ENCODE data around the gene SWSAP1. TPM values are rescaled to one million over a fixed set of nuclear protein-coding genes. Genes with fewer than 3 reads are reported as not detected.

The SWSAP1 gene
- total RNA-seq, 1 experiment from 2014 or later, result 3.9 TPM

GRCh38 chr19:11387162-11388034, 12.9 kb downstream of the SWSAP1 start:
- H3K36me3 Mint-ChIP-seq (ENCODE audit: insufficient read depth, unreplicated experiment), result no peaks in the 10 kb centered on the region
- Histone ChIP-seq H3K4me3 (ENCODE audit: low read depth, low read length) (no peak overlapping the region), H3K9me3 (peaks cover 4% of the 10 kb centered on the region), H3K27me3 (replicated peaks; ENCODE audit: control insufficient read depth, insufficient read depth, low read length) (no peaks in the 10 kb centered on the region), H3K4me1 (0 out of 2 replicates have a peak, but pooled peaks cover 4% of the 10 kb centered on the region), H3K36me3 (ENCODE audit: control insufficient read depth, insufficient read depth, low read length) (no peaks in the 10 kb centered on the region; the same call in 1 of the 2 replicates)
- no TSS peak for BruUV-seq (replicated peaks)
- intact Hi-C loops (cut with micrococcal nuclease; ENCODE audit: unreplicated experiment), result no loop called here
- DNase-seq, result no peak
- POLR2A ChIA-PET, result no interaction called here
- no peaks in the 10 kb centered on the region for H3K4me1 Mint-ChIP-seq (ENCODE audit: low read depth, unreplicated experiment)
- CTCF ChIA-PET, result interaction anchor here (0.9 kb wide), 1 partner anchor 20 kb away, joined by 3 read pairs; no protein-coding TSS in a partner anchor
- TF ChIP-seq CTCF (IDR thresholded peaks at IDR 0.05; ENCODE audit: insufficient read depth in 1 of 2, low read depth in 1 of 2, low read length in 1 of 2, severe bottlenecking in 1 of 2, unreplicated experiment in 1 of 2), result no peak
- H3K27me3 Mint-ChIP-seq (ENCODE audit: insufficient read depth, unreplicated experiment), result no peaks in the 10 kb centered on the region
- no peak overlapping the region for H3K4me3 Mint-ChIP-seq (ENCODE audit: unreplicated experiment)
- H3K9me3 Mint-ChIP-seq (ENCODE audit: unreplicated experiment), result peaks cover 8% of the 10 kb centered on the region
- H3K27ac Mint-ChIP-seq (ENCODE audit: unreplicated experiment), result no peak overlapping the region

GRCh38 chr19:11390359-11390758, 15.9 kb downstream of the SWSAP1 start:
- H3K27me3 ChIP-seq (replicated peaks; ENCODE audit: control insufficient read depth, insufficient read depth, low read length), result no peaks in the 10 kb centered on the region
- no peak overlapping the region for H3K4me3 Mint-ChIP-seq (ENCODE audit: unreplicated experiment)
- BruUV-seq (replicated peaks), result no TSS peak
- DNase-seq, result no peak
- intact Hi-C loops (cut with micrococcal nuclease; ENCODE audit: unreplicated experiment), result no loop called here
- ChIA-PET CTCF (interaction anchor here (0.6 to 2.2 kb wide), 4 partner anchors 9 to 45 kb away, joined by 3 to 14 read pairs (median 8); partner anchors contain the start of genes PRKCSH, RGL3 and SWSAP1), POLR2A (no interaction called here)
- peaks cover 4% of the 10 kb centered on the region for H3K9me3 ChIP-seq
- TF ChIP-seq CTCF (IDR thresholded peaks at IDR 0.05; ENCODE audit: insufficient read depth in 1 of 2, low read depth in 1 of 2, low read length in 1 of 2, severe bottlenecking in 1 of 2, unreplicated experiment in 1 of 2), result no peak
- no peak overlapping the region for H3K27ac Mint-ChIP-seq (ENCODE audit: unreplicated experiment)
- H3K4me1 Mint-ChIP-seq (ENCODE audit: low read depth, unreplicated experiment), result peaks cover 4% of the 10 kb centered on the region
- H3K9me3 Mint-ChIP-seq (ENCODE audit: unreplicated experiment), result peaks cover 8% of the 10 kb centered on the region
- no peak overlapping the region for H3K4me3 ChIP-seq (ENCODE audit: low read depth, low read length)
- H3K27me3 Mint-ChIP-seq (ENCODE audit: insufficient read depth, unreplicated experiment), result no peaks in the 10 kb centered on the region
- peaks cover 5% of the 10 kb centered on the region for H3K36me3 Mint-ChIP-seq (ENCODE audit: insufficient read depth, unreplicated experiment)
- H3K36me3 ChIP-seq (ENCODE audit: control insufficient read depth, insufficient read depth, low read length), result no peaks in the 10 kb centered on the region; the same call in 1 of the 2 replicates
- no peaks in the 10 kb centered on the region for H3K4me1 ChIP-seq

GRCh38 chr19:11390933-11391680, 16.6 kb downstream of the SWSAP1 start:
- no peaks in the 10 kb centered on the region for H3K27me3 ChIP-seq (replicated peaks; ENCODE audit: control insufficient read depth, insufficient read depth, low read length)
- Mint-ChIP-seq H3K27me3 (ENCODE audit: insufficient read depth, unreplicated experiment) (no peaks in the 10 kb centered on the region), H3K4me3 (ENCODE audit: unreplicated experiment) (no peak overlapping the region), H3K36me3 (ENCODE audit: insufficient read depth, unreplicated experiment) (peaks cover 8% of the 10 kb centered on the region), H3K27ac (ENCODE audit: unreplicated experiment) (no peak overlapping the region), H3K9me3 (ENCODE audit: unreplicated experiment) (peaks cover 8% of the 10 kb centered on the region), H3K4me1 (ENCODE audit: low read depth, unreplicated experiment) (peaks cover 6% of the 10 kb centered on the region)
- H3K36me3 ChIP-seq (ENCODE audit: control insufficient read depth, insufficient read depth, low read length), result no peaks in the 10 kb centered on the region; the same call in 1 of the 2 replicates
- H3K4me3 ChIP-seq (ENCODE audit: low read depth, low read length), result no peak overlapping the region
- intact Hi-C loops (cut with micrococcal nuclease; ENCODE audit: unreplicated experiment), result no loop called here
- POLR2A ChIA-PET, result interaction anchor here (0.9 kb wide), 1 partner anchor 11 kb away, joined by 6 read pairs; no protein-coding TSS in a partner anchor
- peaks cover 4% of the 10 kb centered on the region for H3K9me3 ChIP-seq
- no TSS peak for BruUV-seq (replicated peaks)
- no peaks in the 10 kb centered on the region for H3K4me1 ChIP-seq
- no peak for TF ChIP-seq CTCF (IDR thresholded peaks at IDR 0.05; ENCODE audit: insufficient read depth in 1 of 2, low read depth in 1 of 2, low read length in 1 of 2, severe bottlenecking in 1 of 2, unreplicated experiment in 1 of 2)
- DNase-seq, result no peak
- CTCF ChIA-PET, result interaction anchor here (1.0 to 2.2 kb wide), 3 partner anchors 10 to 44 kb away, joined by 4 to 14 read pairs (median 11); partner anchors contain the start of genes PRKCSH and SWSAP1

All from Caco-2 (cell line).